Ovary (tissue), 3 donors: ENCODE data around the gene PPM1B.

Source experiments
- CTCF ChIP-seq, 3 donors: fragments of 450-650 bp in 2 of 3; fragments of 200-600 bp in 1 of 3; IDR thresholded peaks; one replicate each; pipeline versions ENCODE4 v1.5.1 to v1.8.0; 2016 to 2022; ENCODE audit warnings: antibody characterized with exemption in 3 of 3, mild to moderate bottlenecking in 1 of 3
- EP300 ChIP-seq: sonication (generic); formaldehyde crosslinking; IDR thresholded peaks from one replicate; pipeline ENCODE4 v1.6.1; 2017; ENCODE audit warnings: antibody characterized with exemption
- POLR2A ChIP-seq: fragments of 450-650 bp; IDR thresholded peaks from one replicate; pipeline ENCODE4 v1.6.1; 2017; ENCODE audit warnings: antibody characterized with exemption, mild to moderate bottlenecking, moderate library complexity
- donor health status: DM: no; HTN: no; CAD: no.

GRCh38 chr2:44170311-44170717 lies 1.6 kb downstream of the PPM1B start:
- TF ChIP-seq CTCF (IDR thresholded peaks at IDR 0.05) (no peak), EP300 (no peak), POLR2A (no peak)
